ENCODE data around the gene CD80. TPM values are rescaled to one million over a fixed set of nuclear protein-coding genes. Genes with fewer than 3 reads are reported as not detected.

Gene CD80
- polyA plus RNA-seq, 1 of the 3 experiments (the other 2 are of a cell fraction) = not detected

- CTCF ChIA-PET = interaction anchor here (2.8 kb wide), 1 partner anchor 11 kb away, joined by 8 read pairs; no protein-coding TSS in a partner anchor
- Histone ChIP-seq H3K9me3 (no peaks in the 10 kb centered on the region), H3K9me2 (no peaks in the 10 kb centered on the region), H3F3A (replicated peaks; ENCODE audit: insufficient read depth) (no peaks in the 10 kb centered on the region), H3K27me3 (ENCODE audit: insufficient read depth) (no peaks in the 10 kb centered on the region), H3K79me2 (ENCODE audit: insufficient read depth) (no peaks in the 10 kb centered on the region), H3K4me1 (ENCODE audit: control insufficient read depth in 1 of 2, insufficient read depth in 2 of 2, low read depth in 1 of 2, low read length in 1 of 2) (no peaks in the 10 kb centered on the region), H3K36me3 (replicated peaks in 1 of 2; ENCODE audit: control insufficient read depth in 1 of 2, insufficient read depth in 2 of 2, low read length in 1 of 2) (no peaks in the 10 kb centered on the region), H3K4me2 (no peak overlapping the region), H3K27ac (ENCODE audit: low read depth in 2 of 2, low read length in 1 of 2) (no peak overlapping the region), H3K9ac (no peak overlapping the region), H3K4me3 (ENCODE audit: low read depth in 2 of 2, low read length in 1 of 2) (no peak overlapping the region), H4K20me1 (ENCODE audit: insufficient read depth) (no peaks in the 10 kb centered on the region), H2AFZ (ENCODE audit: low read depth) (no peak overlapping the region; the same call in 1 of the 2 replicates)
- DNase-seq = no peak
- POLR2A ChIA-PET = no interaction called here
- 99% methylated on average over 3 of the region's 3 CpGs for WGBS (ENCODE audit: low lambda C conversion rate)
- TF ChIP-seq CHD2 (IDR thresholded peaks at IDR 0.05; ENCODE audit: low read length, partially characterized antibody) (no peak), NRF1 (IDR thresholded peaks at IDR 0.05; ENCODE audit: low read depth, low read length) (no peak), USF1 (IDR thresholded peaks at IDR 0.05; ENCODE audit: borderline replicate concordance, low read depth) (no peak), SIN3A (IDR thresholded peaks at IDR 0.05; ENCODE audit: borderline replicate concordance, low read depth, low read length) (no peak), RXRA (IDR thresholded peaks at IDR 0.05; ENCODE audit: borderline replicate concordance, low read depth) (no peak), CTCF (IDR thresholded peaks at IDR 0.05) (no peak), TCF12 (IDR thresholded peaks at IDR 0.05) (no peak), GATA2 (CRISPR knock-in tag; IDR thresholded peaks at IDR 0.05) (no peak), MAX (IDR thresholded peaks at IDR 0.05; ENCODE audit: low read depth) (no peak), YY1 (IDR thresholded peaks at IDR 0.05; ENCODE audit: low read depth) (no peak), NFIC (IDR thresholded peaks at IDR 0.05; ENCODE audit: borderline replicate concordance) (no peak), IRF3 (IDR thresholded peaks at IDR 0.05; ENCODE audit: low read depth, low read length) (no peak), POLR2AphosphoS5 (IDR thresholded peaks at IDR 0.05; ENCODE audit: low read depth, low read length) (no peak), MEF2A (IDR thresholded peaks at IDR 0.05; ENCODE audit: borderline replicate concordance, low read depth) (no peak), GABPA (IDR thresholded peaks at IDR 0.05; ENCODE audit: low read depth) (no peak), FOXJ3 (CRISPR knock-in tag; IDR thresholded peaks at IDR 0.05) (no peak)
These were observed 28.7 kb upstream of the CD80 start for GRCh38 chr3:119588112-119588511.

Data from SK-N-SH (cell line).